ENCODE data around the gene USP40.

USP40 gene, protein sequence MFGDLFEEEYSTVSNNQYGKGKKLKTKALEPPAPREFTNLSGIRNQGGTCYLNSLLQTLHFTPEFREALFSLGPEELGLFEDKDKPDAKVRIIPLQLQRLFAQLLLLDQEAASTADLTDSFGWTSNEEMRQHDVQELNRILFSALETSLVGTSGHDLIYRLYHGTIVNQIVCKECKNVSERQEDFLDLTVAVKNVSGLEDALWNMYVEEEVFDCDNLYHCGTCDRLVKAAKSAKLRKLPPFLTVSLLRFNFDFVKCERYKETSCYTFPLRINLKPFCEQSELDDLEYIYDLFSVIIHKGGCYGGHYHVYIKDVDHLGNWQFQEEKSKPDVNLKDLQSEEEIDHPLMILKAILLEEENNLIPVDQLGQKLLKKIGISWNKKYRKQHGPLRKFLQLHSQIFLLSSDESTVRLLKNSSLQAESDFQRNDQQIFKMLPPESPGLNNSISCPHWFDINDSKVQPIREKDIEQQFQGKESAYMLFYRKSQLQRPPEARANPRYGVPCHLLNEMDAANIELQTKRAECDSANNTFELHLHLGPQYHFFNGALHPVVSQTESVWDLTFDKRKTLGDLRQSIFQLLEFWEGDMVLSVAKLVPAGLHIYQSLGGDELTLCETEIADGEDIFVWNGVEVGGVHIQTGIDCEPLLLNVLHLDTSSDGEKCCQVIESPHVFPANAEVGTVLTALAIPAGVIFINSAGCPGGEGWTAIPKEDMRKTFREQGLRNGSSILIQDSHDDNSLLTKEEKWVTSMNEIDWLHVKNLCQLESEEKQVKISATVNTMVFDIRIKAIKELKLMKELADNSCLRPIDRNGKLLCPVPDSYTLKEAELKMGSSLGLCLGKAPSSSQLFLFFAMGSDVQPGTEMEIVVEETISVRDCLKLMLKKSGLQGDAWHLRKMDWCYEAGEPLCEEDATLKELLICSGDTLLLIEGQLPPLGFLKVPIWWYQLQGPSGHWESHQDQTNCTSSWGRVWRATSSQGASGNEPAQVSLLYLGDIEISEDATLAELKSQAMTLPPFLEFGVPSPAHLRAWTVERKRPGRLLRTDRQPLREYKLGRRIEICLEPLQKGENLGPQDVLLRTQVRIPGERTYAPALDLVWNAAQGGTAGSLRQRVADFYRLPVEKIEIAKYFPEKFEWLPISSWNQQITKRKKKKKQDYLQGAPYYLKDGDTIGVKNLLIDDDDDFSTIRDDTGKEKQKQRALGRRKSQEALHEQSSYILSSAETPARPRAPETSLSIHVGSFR

DNA sequence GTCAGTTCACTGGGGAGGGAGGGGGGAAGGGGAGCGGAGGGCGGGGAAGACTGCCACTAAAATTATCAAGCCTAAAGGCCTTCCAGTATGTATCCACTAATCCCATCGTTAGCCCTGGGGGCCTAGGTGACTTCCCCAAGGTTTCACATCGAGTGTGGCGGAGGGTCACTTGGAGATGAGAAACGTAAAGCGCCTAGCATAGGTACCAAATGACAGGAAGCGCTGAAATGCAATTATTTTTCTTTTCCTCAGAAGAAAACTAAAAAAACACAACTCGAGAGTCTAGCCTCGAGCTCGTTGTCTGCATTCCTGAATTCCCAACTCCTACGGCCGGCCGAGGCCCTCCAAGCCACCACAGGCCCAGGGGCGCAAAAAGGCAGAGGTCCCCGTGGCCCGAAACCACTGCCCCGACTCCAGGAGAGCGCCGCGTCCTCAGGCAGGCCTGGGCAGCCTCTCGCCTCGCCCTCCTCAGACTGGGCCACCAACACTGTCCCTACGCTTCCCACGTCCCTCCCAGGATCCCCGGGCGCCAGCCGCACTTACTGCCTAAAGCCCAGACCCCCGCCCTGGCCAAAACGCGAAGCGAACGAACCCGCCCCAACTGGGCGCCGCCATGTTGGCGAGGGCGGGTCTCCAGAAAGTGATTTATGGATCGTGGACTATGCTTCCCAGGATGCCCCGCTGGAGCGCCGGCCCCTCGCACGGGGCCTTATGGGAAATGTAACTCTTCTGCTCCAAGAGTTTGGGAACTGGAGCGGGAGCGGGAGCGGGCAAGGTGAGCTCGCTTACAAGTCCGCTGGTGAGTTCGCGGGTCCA, at the start of gene USP40:
Gene USP40, minus strand, starts transcription at position 642 of the 816 bp plus-strand sequence. CDS start 1,228 bp downstream, outside the sequence.
- peak; percentile 62 for DNase-seq (ENCODE audit: low read depth)
- no peak for TF ChIP-seq CTCF (conservative IDR thresholded peaks at IDR 0.05; ENCODE audit: low read depth, low read length)
- peak within 1 kb of the TSS; percentile 90 for H3K4me3 ChIP-seq (ENCODE audit: low read length)

DNA sequence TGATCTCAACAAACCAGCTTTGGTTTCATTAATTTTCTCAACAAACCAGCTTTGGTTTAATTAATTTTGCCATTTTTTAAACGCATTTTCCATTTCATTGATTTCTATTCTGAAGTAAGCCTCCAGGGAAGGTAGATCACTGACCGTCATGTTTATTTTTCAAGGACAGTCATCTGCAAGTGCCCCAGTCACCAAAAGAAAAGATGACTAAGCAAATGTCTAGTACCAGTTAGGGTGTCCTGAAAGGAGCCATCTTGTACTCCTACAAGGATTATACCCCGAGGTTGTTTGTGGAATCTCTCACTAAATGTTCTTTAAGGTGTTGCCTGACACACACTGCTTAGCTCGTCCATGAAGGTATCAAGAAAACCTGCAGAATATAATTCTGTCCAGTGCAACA, 44.7 kb upstream of the USP40 start:
- TF ChIP-seq CTCF (conservative IDR thresholded peaks at IDR 0.05; ENCODE audit: low read depth, low read length) = no peak
- no peak for DNase-seq (ENCODE audit: low read depth)
- H3K4me3 ChIP-seq (ENCODE audit: low read length) = no peak overlapping the region

GRCh38 chr2:233605680-233606079, 39.1 kb upstream of the USP40 start:
- DNase-seq (ENCODE audit: low read depth) = no peak
- no peak for TF ChIP-seq CTCF (conservative IDR thresholded peaks at IDR 0.05; ENCODE audit: low read depth, low read length)
- H3K4me3 ChIP-seq (ENCODE audit: low read length) = no peak overlapping the region

DNA sequence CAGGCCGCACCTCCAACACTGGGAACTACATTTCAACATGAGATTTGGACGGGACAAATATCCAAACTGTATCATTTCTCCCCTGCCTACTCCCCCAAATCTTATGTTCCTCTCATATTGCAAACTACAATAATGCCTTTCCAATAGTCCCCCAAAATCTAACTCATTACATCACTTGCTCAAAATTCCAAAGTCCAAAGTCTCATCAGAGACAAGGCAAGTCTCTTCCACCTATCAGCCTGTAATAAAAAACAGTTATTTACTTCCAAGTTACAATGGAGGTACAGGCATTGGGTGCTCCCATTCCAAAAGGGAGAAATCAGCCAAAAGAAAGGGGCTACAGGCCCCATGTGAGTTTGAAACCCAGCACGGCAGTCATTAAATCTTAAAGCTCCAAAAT, 38.2 kb upstream of the USP40 start:
- no peak overlapping the region for H3K4me3 ChIP-seq (ENCODE audit: low read length)
- no peak for DNase-seq (ENCODE audit: low read depth)
- no peak for TF ChIP-seq CTCF (conservative IDR thresholded peaks at IDR 0.05; ENCODE audit: low read depth, low read length)

GRCh38 chr2:233603520-233603919, 36.9 kb upstream of the USP40 start:
- no peak overlapping the region for H3K4me3 ChIP-seq (ENCODE audit: low read length)
- no peak for DNase-seq (ENCODE audit: low read depth)
- TF ChIP-seq CTCF (conservative IDR thresholded peaks at IDR 0.05; ENCODE audit: low read depth, low read length) = no peak

DNA sequence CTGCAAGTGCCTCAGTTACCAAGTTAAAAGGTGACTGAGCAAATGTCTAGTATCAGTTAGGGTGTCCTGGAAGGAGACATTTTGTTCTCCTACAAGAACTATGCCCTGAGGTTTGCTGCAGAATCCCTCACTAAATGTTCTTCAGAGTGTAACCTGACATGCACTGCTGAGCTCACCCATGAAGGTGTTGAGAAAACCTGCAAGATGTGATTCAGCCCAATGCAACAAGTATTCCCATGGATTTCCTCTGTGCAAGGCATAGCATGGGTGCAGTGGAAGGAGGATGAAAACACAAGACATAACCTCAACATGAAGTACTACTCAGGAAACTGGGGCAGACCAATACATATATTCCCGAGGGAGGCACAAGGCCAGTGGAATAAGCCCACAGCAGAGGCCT, 35.5 kb upstream of the USP40 start:
- TF ChIP-seq CTCF (conservative IDR thresholded peaks at IDR 0.05; ENCODE audit: low read depth, low read length) = no peak
- DNase-seq (ENCODE audit: low read depth) = no peak
- no peak overlapping the region for H3K4me3 ChIP-seq (ENCODE audit: low read length)

All from retinal pigment epithelial cell (primary cell).